Trophoblast cell (in vitro differentiated cells and primary cell): Measurements from ENCODE around the gene SORT1.
A peak's percentile ranks its signal among the peaks of the same experiment; 100 is the strongest.

Experiments
- DNase-seq, 2 donors: peaks; one replicate each; pipeline ENCODE4 v3.0.0-alpha.2; 2016
- H2AFZ ChIP-seq: 2 replicates; pipeline ENCODE4 v1.6.1; 2013; ENCODE audit warnings: low read length, moderate library complexity, mild to moderate bottlenecking; ENCODE audit not compliant: insufficient read depth, poor library complexity
- H2AK5ac ChIP-seq: 2 replicates; pipeline ENCODE4 v1.6.1; 2013; ENCODE audit warnings: mild to moderate bottlenecking, low read length
- H2BK120ac ChIP-seq: 2 replicates; pipeline ENCODE4 v1.6.1; 2013; ENCODE audit warnings: low read length, mild to moderate bottlenecking, moderate library complexity; ENCODE audit not compliant: insufficient read depth, poor library complexity
- H2BK12ac ChIP-seq: 2 replicates; pipeline ENCODE4 v1.6.1; 2013; ENCODE audit warnings: mild to moderate bottlenecking, low read length, moderate library complexity
- H2BK5ac ChIP-seq: 2 replicates; pipeline ENCODE4 v1.6.1; 2013; ENCODE audit warnings: low read length, low read depth, moderate library complexity, mild to moderate bottlenecking; ENCODE audit not compliant: poor library complexity
- H3K14ac ChIP-seq: 2 replicates; pipeline ENCODE4 v1.6.1; 2013; ENCODE audit warnings: mild to moderate bottlenecking, low read length
- H3K18ac ChIP-seq: 2 replicates; pipeline ENCODE4 v1.6.1; 2013; ENCODE audit warnings: mild to moderate bottlenecking, low read length
- H3K23ac ChIP-seq: 2 replicates; pipeline ENCODE4 v1.6.1; 2013; ENCODE audit warnings: low read length
- H3K27ac ChIP-seq: 2 replicates; pipeline ENCODE4 v1.5.1; 2013; ENCODE audit warnings: low read depth, mild to moderate bottlenecking, inconsistent platforms, low read length, moderate library complexity
- H3K27me3 ChIP-seq: 2 replicates; pipeline ENCODE4 v1.6.1; 2013; ENCODE audit warnings: inconsistent platforms, mild to moderate bottlenecking, low read length, moderate library complexity; ENCODE audit not compliant: insufficient read depth
- H3K36me3 ChIP-seq, 2 experiments: 1 replicate in 1 of 2; 2 replicates in 1 of 2; pipeline ENCODE4 v1.6.1; 2013; ENCODE audit warnings: low read length in 2 of 2, mild to moderate bottlenecking in 2 of 2, moderate library complexity in 1 of 2; ENCODE audit not compliant: insufficient read depth in 2 of 2, control insufficient read depth in 1 of 2
- H3K4ac ChIP-seq: 2 replicates; pipeline ENCODE4 v1.6.1; 2013; ENCODE audit warnings: low read depth, mild to moderate bottlenecking, low read length, moderate library complexity
- H3K4me1 ChIP-seq, 2 experiments: 1 replicate in 1 of 2; 2 replicates in 1 of 2; pipeline ENCODE4 v1.6.1; 2013; ENCODE audit warnings: low read length in 2 of 2, mild to moderate bottlenecking in 2 of 2, moderate library complexity in 1 of 2; ENCODE audit not compliant: insufficient read depth in 2 of 2, control insufficient read depth in 1 of 2
- H3K4me2 ChIP-seq: 2 replicates; pipeline ENCODE4 v1.6.1; 2013; ENCODE audit warnings: inconsistent platforms, mild to moderate bottlenecking, low read length, moderate library complexity
- H3K4me3 ChIP-seq: 2 replicates; pipeline ENCODE4 v1.5.1; 2013; ENCODE audit warnings: mild to moderate bottlenecking, low read depth, low read length, inconsistent platforms
- H3K79me1 ChIP-seq: one replicate; pipeline ENCODE4 v1.6.1; 2013; ENCODE audit warnings: low read length
- H3K79me2 ChIP-seq: 2 replicates; pipeline ENCODE4 v1.6.1; 2013; ENCODE audit warnings: low read length, mild to moderate bottlenecking; ENCODE audit not compliant: control insufficient read depth, insufficient read depth, poor library complexity
- H3K9ac ChIP-seq: 2 replicates; pipeline ENCODE4 v1.6.1; 2013; ENCODE audit warnings: mild to moderate bottlenecking, low read length
- H3K9me3 ChIP-seq: 2 replicates; pipeline ENCODE4 v1.6.1; 2013; ENCODE audit warnings: low read depth, mild to moderate bottlenecking, control low read depth, inconsistent platforms, low read length; ENCODE audit not compliant: insufficient read depth
- H4K12ac ChIP-seq: 2 replicates; pipeline ENCODE4 v1.6.1; 2013; ENCODE audit warnings: low read depth, mild to moderate bottlenecking, low read length, moderate library complexity
- H4K8ac ChIP-seq: 2 replicates; pipeline ENCODE4 v1.6.1; 2013; ENCODE audit warnings: low read depth, mild to moderate bottlenecking, low read length, moderate library complexity
- H4K91ac ChIP-seq: one replicate; pipeline ENCODE4 v1.6.1; 2013; ENCODE audit warnings: low read depth, mild to moderate bottlenecking, low read length, moderate library complexity
- WGBS: extraction: QIAGEN DNeasy Blood & Tissue Kit; methylation state at CpG from one replicate; pipeline ENCODE4 v1.1.7; 2013; ENCODE audit warnings: missing lambda C conversion rate; ENCODE audit not compliant: insufficient read length, insufficient coverage; ENCODE audit errors: extremely low coverage; 5-methylcytosine and 5-hydroxymethylcytosine counted together

SORT1 gene

DNA sequence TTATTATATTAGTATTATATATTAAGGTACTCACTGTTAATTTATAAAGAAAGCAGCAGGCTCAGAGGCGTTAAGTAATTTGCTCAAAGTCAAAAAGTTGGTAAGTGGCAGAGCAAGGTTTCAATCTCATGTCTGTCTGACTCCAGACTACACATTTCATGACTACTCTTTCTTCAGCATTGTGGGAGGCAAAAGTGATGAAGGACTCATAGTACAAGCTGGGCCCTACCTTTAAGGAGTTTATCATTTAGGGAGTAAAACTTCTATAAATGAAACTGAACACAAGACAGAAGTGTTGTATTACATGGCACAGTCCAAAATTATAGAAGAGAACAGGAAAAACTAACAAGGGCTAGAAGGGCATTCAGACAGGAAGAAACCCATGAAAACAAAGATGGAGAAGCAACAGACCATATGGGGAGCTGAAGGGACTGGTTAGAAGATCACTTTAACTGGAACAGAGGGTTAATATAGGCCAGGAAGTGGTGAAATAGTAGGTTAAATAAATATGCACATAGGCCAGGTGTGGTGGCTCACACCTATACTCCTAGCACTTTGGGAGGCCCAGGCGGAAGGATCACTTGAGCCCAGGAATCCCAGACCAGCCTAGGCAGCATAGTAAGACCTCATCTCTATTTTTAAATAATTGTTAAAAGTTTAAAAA lies 11.5 kb downstream of the SORT1 start:
- Histone ChIP-seq H2BK5ac (no peak overlapping the region), H3K27me3 (no peaks in the 10 kb centered on the region)
- no CpG with 5 or more reads among the region's 2 CpGs for WGBS

DNA sequence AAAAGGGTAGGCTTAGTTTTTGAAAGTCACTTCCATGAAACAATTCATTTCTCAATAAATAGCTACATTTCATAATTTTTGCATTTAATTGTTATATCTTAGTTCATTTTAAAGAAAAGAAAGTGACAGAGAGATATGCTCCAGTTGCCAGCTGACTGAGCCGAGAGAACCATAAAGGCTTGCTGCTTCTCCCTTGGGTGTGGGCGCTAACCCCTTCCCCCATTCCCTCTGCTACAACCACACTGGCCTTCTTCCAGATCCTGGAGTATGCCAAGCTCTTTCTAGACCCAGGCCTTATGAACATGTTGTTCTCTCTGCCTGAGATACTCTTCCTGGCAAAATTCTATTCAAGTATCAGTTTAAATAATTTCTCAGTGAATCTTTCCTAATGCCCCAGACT lies 12.3 kb downstream of the SORT1 start:
- Histone ChIP-seq H4K91ac (no peak overlapping the region), H4K12ac (no peak overlapping the region), H3K4me1 (peaks cover 0 to 5% of the 10 kb centered on the region in 2 experiments), H3K23ac (no peak overlapping the region), H2BK5ac (no peak overlapping the region), H3K9me3 (no peaks in the 10 kb centered on the region), H3K27me3 (no peaks in the 10 kb centered on the region), H3K27ac (no peak overlapping the region), H3K4me2 (no peak overlapping the region), H3K79me1 (no peaks in the 10 kb centered on the region), H3K9ac (no peak overlapping the region), H2BK12ac (no peak overlapping the region), H3K4ac (peak overlapping the region; percentile 66), H4K8ac (no peak overlapping the region), H3K36me3 (peaks cover 2 to 3% of the 10 kb centered on the region in 2 experiments), H3K79me2 (peaks cover 14% of the 10 kb centered on the region), H2AFZ (no peak overlapping the region), H2AK5ac (no peak overlapping the region), H2BK120ac (no peak overlapping the region), H3K4me3 (no peak overlapping the region), H3K14ac (no peak overlapping the region), H3K18ac (no peak overlapping the region)
- DNase-seq: no peak
- whole genome bisulfite sequencing: no CpG with 5 or more reads among the region's 2 CpGs

More for the DNA sequence above, 11.5 kb downstream of the SORT1 start:
- no peak overlapping the region for H2BK12ac ChIP-seq
- H4K12ac ChIP-seq: no peak overlapping the region
- H3K4me3 ChIP-seq: no peak overlapping the region
- H4K91ac ChIP-seq: no peak overlapping the region
- no peak overlapping the region for H3K9ac ChIP-seq
- H3K9me3 ChIP-seq: no peaks in the 10 kb centered on the region
- no peak overlapping the region for H3K4me2 ChIP-seq
- H3K79me2 ChIP-seq: peaks cover 14% of the 10 kb centered on the region
- H3K36me3 ChIP-seq: peaks cover 2 to 3% of the 10 kb centered on the region in 2 experiments
- no peak for DNase-seq
- no peaks in the 10 kb centered on the region for H3K79me1 ChIP-seq
- peak overlapping the region; percentile 61 for H3K4ac ChIP-seq
- H2AFZ ChIP-seq: no peak overlapping the region
- no peak overlapping the region for H3K27ac ChIP-seq
- no peak overlapping the region for H3K23ac ChIP-seq
- no peak overlapping the region for H2BK120ac ChIP-seq
- no peak overlapping the region for H3K18ac ChIP-seq
- H3K4me1 ChIP-seq: peaks cover 0 to 5% of the 10 kb centered on the region in 2 experiments
- no peak overlapping the region for H4K8ac ChIP-seq
- H3K14ac ChIP-seq: no peak overlapping the region
- H2AK5ac ChIP-seq: no peak overlapping the region

DNA sequence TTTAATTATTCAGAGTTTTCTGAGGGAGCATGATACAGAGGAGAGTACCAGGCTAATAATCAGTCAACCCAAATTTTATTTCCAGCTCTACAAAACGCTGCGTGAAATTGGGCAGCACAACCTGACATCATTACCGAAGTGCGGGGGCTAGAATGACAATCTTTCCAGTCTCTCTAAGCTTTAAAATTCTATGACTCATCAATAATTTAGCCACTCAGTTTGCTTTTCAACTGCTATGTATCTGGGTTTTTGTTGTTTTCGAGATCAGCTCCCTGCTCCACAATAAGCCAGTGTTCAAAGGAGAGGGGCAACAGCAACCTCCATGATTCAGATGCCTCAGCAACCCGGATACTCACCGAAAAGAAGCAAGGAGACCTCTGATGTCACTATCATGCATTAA lies 13.9 kb downstream of the SORT1 start:
- Histone ChIP-seq H2AFZ (no peak overlapping the region), H3K79me1 (peaks cover 2% of the 10 kb centered on the region), H3K4me3 (no peak overlapping the region), H4K8ac (no peak overlapping the region), H3K4ac (no peak overlapping the region), H3K18ac (no peak overlapping the region), H3K23ac (no peak overlapping the region), H2AK5ac (no peak overlapping the region), H3K36me3 (peaks cover 2 to 5% of the 10 kb centered on the region in 2 experiments), H4K12ac (no peak overlapping the region), H3K14ac (no peak overlapping the region), H3K4me2 (no peak overlapping the region), H3K9ac (no peak overlapping the region), H2BK5ac (no peak overlapping the region), H3K4me1 (peaks cover 2 to 6% of the 10 kb centered on the region in 2 experiments), H2BK120ac (no peak overlapping the region), H3K27me3 (no peaks in the 10 kb centered on the region), H2BK12ac (no peak overlapping the region), H3K27ac (no peak overlapping the region), H3K9me3 (no peaks in the 10 kb centered on the region), H4K91ac (no peak overlapping the region), H3K79me2 (peaks cover 11% of the 10 kb centered on the region)
- DNase-seq: no peak
- no CpG with 5 or more reads among the region's 7 CpGs for WGBS

GRCh38 chr1:109383087-109383779 lies 14.5 kb downstream of the SORT1 start:
- Histone ChIP-seq H4K91ac (no peak overlapping the region), H3K4ac (no peak overlapping the region), H3K36me3 (peaks cover 2 to 6% of the 10 kb centered on the region in 2 experiments), H3K4me2 (no peak overlapping the region), H2BK120ac (no peak overlapping the region), H3K27me3 (no peaks in the 10 kb centered on the region), H3K18ac (no peak overlapping the region), H4K12ac (no peak overlapping the region), H3K4me3 (no peak overlapping the region), H3K79me2 (peaks cover 9% of the 10 kb centered on the region), H2AFZ (no peak overlapping the region), H3K79me1 (peaks cover 2% of the 10 kb centered on the region), H3K9ac (no peak overlapping the region), H3K27ac (peak overlapping the region; percentile 27), H2AK5ac (no peak overlapping the region), H2BK12ac (no peak overlapping the region), H3K4me1 (peaks cover 2 to 8% of the 10 kb centered on the region in 2 experiments), H3K9me3 (no peaks in the 10 kb centered on the region), H3K14ac (no peak overlapping the region), H4K8ac (no peak overlapping the region), H3K23ac (no peak overlapping the region), H2BK5ac (no peak overlapping the region)
- DNase-seq: peak; percentile 10 to 53
- WGBS: no CpG with 5 or more reads among the region's 2 CpGs
